Effector memory CD4-positive, alpha-beta T cell (primary cell): ENCODE measurements around the gene HHLA2.
A peak's percentile ranks its signal among the peaks of the same experiment; 100 is the strongest.

Source experiments
- DNase-seq, 3 donors: peaks; one replicate each; pipeline ENCODE4 v3.0.0-alpha.2; 2020
- H3K27ac ChIP-seq: 2 replicates; pipeline ENCODE4 v1.7.0; 2013; ENCODE audit warnings: mild to moderate bottlenecking, low read length, moderate library complexity; ENCODE audit not compliant: insufficient read depth, poor library complexity, severe bottlenecking
- H3K27me3 ChIP-seq: replicated peaks from 2 replicates; pipeline ENCODE4 v1.7.0; 2013; ENCODE audit warnings: mild to moderate bottlenecking, low read length; ENCODE audit not compliant: insufficient read depth, control insufficient read depth, poor library complexity, severe bottlenecking
- H3K36me3 ChIP-seq: 2 replicates; pipeline ENCODE4 v1.7.0; 2013; ENCODE audit warnings: mild to moderate bottlenecking, low read length, moderate library complexity; ENCODE audit not compliant: control insufficient read depth, insufficient read depth
- H3K4me1 ChIP-seq: 2 replicates; pipeline ENCODE4 v1.7.0; 2013; ENCODE audit warnings: low read length, mild to moderate bottlenecking; ENCODE audit not compliant: control insufficient read depth, insufficient read depth, poor library complexity, severe bottlenecking
- H3K4me3 ChIP-seq: 2 replicates; pipeline ENCODE4 v1.7.0; 2013; ENCODE audit warnings: low read length, low read depth, mild to moderate bottlenecking; ENCODE audit not compliant: insufficient read depth, poor library complexity, severe bottlenecking
- H3K9me3 ChIP-seq: 2 replicates; pipeline ENCODE4 v1.7.0; 2013; ENCODE audit warnings: mild to moderate bottlenecking, low read length, moderate library complexity; ENCODE audit not compliant: control insufficient read depth

HHLA2 gene

DNA sequence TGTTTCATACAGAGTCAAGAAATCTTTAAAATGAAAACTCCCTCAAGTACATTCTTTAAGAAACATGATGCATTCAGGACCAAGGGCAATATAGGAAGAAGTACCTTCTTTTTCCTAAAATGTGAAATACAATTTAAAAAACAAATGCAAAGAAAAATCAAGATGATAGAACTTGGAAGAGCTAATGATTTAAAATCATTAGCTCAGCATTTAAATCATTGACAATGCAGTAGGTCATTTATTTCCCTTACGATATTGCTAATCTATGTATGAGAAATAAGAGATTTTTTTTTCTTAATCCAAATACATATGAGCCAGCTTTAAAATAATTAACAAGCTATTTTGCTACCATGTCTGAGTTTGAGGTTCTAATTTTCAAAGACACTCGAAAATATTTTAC is 105.5 kb downstream of the HHLA2 start:
- H3K27me3 ChIP-seq: no peaks in the 10 kb centered on the region
- H3K4me3 ChIP-seq: no peak overlapping the region
- H3K4me1 ChIP-seq: no peaks in the 10 kb centered on the region
- no peaks in the 10 kb centered on the region for H3K9me3 ChIP-seq
- H3K27ac ChIP-seq: no peak overlapping the region
- H3K36me3 ChIP-seq: no peaks in the 10 kb centered on the region
- no peak for DNase-seq

DNA sequence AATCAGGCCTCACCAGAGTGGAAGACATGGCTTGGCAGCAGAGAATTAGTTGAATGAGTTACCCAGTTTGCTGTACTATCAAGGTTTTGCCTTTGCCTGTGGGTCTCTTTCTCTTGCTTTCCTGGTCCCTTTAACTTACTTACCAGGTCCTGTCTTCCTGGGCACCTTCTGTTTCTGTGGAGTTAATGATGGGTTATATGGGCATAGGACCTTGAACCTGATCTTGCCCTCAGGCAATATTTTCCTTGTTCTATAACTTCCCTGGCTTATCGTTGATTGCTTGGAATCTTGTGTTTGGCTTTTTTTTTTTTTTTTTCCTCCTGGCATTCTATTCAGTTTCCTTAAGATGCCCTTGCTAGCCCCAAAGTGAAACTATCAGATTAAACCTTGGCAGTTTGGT is 106.8 kb downstream of the HHLA2 start:
- Histone ChIP-seq H3K36me3 (no peaks in the 10 kb centered on the region), H3K27me3 (no peaks in the 10 kb centered on the region), H3K4me1 (no peaks in the 10 kb centered on the region), H3K27ac (no peak overlapping the region), H3K9me3 (no peaks in the 10 kb centered on the region), H3K4me3 (no peak overlapping the region)
- no peak for DNase-seq

DNA sequence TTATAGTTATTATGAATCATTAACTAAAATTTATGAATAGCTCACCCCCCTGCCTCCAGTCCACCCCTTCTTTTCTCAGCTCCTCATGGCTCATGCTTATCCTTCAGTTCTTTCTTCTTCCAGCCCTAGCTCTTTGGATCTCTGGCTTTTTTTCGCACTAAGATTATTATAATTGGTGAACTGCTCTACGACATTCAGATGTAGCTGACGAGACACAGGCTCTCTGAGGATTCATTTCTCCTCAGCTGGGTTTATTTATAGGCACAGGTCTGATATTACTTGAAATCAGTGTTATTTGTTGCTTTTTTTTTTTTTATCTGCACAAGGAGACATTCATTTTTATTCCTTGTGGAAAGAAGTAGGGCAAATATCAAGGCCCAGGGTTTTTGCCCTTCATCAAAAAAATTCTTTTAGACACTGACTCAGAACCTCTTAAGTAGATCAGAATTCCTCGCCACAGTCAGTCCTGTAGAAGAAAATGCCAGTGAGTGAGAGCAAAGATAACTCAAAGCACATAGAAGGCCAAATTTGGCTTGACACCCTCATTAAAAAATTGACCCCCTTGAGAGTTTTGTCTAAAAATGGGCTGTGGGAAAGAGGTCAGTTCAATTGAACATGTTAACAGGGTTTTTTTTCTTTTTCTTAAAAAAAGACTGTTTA is 107.5 kb downstream of the HHLA2 start:
- Histone ChIP-seq H3K27me3 (no peaks in the 10 kb centered on the region), H3K27ac (no peak overlapping the region), H3K36me3 (no peaks in the 10 kb centered on the region), H3K4me3 (no peak overlapping the region), H3K9me3 (no peaks in the 10 kb centered on the region), H3K4me1 (no peaks in the 10 kb centered on the region)
- DNase-seq: no peak

DNA sequence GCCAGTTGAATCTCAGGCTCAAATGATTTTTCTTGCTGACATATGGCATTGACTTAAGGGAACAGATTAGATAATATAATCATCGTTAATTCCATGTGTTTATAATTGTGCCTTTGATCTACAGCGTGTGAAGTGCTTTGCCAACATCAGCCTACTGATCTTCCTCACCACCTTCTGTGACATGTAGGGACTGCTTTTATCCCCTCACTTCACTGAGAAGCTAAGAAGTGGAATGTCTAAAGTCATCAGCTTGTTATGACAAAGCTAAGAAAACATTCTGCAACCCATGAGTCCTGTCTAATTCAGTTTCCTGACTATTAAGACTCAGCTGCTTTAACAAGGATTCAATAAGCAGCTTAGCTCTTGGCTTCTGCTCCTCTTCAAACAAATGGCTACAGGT is 108.0 kb downstream of the HHLA2 start:
- H3K9me3 ChIP-seq: no peaks in the 10 kb centered on the region
- H3K27me3 ChIP-seq: no peaks in the 10 kb centered on the region
- no peak for DNase-seq
- H3K27ac ChIP-seq: no peak overlapping the region
- H3K4me3 ChIP-seq: no peak overlapping the region
- H3K36me3 ChIP-seq: no peaks in the 10 kb centered on the region
- no peaks in the 10 kb centered on the region for H3K4me1 ChIP-seq

DNA sequence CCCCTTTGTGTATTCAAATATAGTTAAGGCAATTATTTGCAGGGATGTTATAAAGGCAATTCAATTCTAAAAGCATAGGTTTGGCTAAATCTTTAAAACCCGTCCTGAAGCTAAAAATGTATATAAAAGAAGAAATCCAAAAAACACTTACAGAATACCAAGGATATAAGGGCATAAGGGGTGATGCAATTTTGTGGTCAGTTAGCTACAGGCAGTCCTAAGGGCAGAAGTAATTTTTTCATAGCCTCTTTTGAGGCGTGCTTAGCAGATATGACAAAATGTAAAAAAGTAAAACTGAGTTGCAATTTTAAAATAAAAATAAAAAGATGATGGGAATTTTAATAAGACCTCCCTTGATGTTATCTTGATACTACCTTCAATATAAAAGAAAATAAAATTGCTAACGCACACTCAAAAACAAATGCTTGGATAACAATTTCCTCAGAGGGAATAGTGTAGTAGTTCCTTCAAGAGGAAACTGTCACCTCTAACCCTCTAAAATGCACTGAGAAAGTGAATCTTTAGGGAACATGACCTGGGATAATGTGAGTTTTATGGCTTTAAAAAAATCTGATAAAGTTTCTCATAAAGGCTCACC is 109.8 kb downstream of the HHLA2 start:
- no peaks in the 10 kb centered on the region for H3K36me3 ChIP-seq
- no peaks in the 10 kb centered on the region for H3K27me3 ChIP-seq
- H3K27ac ChIP-seq: no peak overlapping the region
- no peaks in the 10 kb centered on the region for H3K4me1 ChIP-seq
- no peak for DNase-seq
- no peak overlapping the region for H3K4me3 ChIP-seq
- H3K9me3 ChIP-seq: no peaks in the 10 kb centered on the region

DNA sequence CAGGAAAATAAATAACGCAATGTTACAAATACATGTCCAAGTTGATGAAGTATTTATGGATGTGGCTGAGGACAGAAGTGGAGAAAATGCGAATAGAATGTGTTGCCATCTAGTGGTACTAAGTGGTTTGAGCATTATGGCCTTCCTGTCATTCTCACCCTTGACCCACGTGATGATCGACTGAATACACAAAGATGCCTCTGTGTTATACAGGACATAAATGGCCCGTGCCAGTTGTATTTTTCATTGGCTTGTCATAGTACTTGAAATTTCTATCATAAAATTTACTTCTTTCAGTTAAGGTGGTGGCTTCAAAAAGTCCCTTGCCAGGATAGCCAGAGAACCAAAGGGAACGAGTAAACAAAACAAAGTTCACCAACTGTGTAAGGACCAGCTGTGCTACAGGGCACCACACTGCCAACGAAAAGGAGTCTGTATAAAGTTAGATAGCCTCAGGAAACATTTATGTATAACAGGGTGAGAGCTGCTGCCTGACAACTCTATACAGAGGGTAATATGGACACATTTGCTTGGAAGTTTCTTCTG is 110.4 kb downstream of the HHLA2 start:
- Histone ChIP-seq H3K4me1 (no peaks in the 10 kb centered on the region), H3K9me3 (no peaks in the 10 kb centered on the region), H3K27ac (no peak overlapping the region), H3K27me3 (no peaks in the 10 kb centered on the region), H3K4me3 (no peak overlapping the region), H3K36me3 (no peaks in the 10 kb centered on the region)
- peak in 1 of 3 donors; percentile 2 for DNase-seq

DNA sequence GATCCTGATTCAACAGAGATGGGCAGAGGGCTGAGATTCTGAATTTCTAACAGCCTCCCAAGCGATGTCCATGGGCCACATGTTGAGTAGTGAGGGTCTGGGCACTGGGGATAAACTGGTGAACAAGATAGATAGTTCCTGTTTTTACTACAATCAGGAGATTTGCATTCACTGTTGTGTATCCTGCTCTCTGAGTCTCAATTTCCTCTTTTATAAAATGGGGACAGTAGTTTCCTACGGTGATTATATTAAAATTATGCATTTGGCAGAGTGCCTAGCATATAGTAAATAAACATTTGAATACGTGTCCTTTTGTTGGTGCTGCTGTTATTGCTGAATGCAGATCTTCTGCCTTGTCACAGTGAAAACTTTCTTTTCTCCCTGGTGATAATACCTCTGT is 111.5 kb downstream of the HHLA2 start:
- Histone ChIP-seq H3K4me3 (no peak overlapping the region), H3K27me3 (no peaks in the 10 kb centered on the region), H3K4me1 (no peaks in the 10 kb centered on the region), H3K9me3 (no peaks in the 10 kb centered on the region), H3K36me3 (no peaks in the 10 kb centered on the region), H3K27ac (no peak overlapping the region)
- DNase-seq: no peak

DNA sequence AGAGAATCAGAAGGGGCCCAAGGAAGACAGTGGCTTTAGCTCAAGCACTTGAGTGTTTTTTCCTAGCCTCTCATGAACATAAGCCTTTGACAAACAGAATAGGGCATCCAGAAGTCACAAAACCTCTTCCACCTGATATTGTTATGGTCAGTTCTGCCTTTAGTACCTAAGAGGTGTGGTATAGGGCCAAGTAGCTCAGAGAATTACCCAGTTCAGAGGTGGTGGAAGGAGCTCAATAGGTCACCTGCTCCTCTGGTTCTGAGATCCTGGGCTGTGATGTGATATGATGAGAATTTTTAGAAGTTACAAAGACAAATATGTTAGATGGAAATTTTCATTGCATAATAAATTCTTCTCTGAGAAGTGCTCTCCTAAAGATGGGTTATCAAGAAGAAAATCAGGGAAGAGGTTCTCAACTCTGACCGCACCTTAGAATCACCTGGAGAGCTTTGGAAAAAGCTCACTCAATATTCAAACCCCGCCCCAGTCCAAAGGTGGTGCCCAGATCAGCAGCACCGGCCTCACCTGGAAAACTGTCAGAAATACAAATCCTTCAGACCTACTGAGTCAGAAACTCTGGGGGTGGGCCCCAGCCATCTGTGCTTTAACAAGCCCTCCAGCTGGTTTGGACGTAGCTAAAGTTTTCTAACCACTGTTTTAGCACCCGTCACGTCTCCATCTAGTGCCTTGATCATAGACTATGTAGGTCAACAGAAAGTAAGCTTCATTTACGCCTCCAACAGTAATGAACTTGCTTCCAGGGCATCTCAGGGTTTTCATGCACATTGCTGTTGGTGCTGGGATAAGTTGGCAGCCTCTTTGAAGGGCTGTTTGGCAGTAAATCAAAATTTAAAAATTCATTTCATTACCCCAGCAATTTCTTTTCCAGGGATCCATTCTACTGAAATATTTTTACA is 112.8 kb downstream of the HHLA2 start:
- no peaks in the 10 kb centered on the region for H3K4me1 ChIP-seq
- no peak overlapping the region for H3K27ac ChIP-seq
- H3K9me3 ChIP-seq: no peaks in the 10 kb centered on the region
- no peak overlapping the region for H3K4me3 ChIP-seq
- no peaks in the 10 kb centered on the region for H3K36me3 ChIP-seq
- no peaks in the 10 kb centered on the region for H3K27me3 ChIP-seq
- DNase-seq: no peak

DNA sequence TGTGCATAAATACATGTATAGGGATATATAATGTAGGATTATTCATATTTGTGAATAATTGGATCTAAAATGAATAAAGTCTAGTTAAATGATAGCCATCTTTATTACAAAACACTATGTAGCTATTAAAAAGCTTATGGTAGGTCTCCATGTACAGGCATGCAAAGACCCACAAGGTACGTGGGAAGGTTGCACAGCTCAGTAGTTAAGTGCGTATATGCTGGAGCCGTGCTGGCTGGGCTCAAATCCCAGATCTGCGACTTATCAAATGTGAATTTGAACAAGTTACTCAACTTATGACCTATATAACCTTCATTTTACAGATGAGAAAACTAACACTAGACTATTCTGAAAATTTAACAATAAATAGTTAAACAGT is 113.4 kb downstream of the HHLA2 start:
- H3K9me3 ChIP-seq: no peaks in the 10 kb centered on the region
- DNase-seq: no peak
- no peak overlapping the region for H3K27ac ChIP-seq
- no peaks in the 10 kb centered on the region for H3K27me3 ChIP-seq
- no peaks in the 10 kb centered on the region for H3K36me3 ChIP-seq
- H3K4me3 ChIP-seq: no peak overlapping the region
- no peaks in the 10 kb centered on the region for H3K4me1 ChIP-seq

DNA sequence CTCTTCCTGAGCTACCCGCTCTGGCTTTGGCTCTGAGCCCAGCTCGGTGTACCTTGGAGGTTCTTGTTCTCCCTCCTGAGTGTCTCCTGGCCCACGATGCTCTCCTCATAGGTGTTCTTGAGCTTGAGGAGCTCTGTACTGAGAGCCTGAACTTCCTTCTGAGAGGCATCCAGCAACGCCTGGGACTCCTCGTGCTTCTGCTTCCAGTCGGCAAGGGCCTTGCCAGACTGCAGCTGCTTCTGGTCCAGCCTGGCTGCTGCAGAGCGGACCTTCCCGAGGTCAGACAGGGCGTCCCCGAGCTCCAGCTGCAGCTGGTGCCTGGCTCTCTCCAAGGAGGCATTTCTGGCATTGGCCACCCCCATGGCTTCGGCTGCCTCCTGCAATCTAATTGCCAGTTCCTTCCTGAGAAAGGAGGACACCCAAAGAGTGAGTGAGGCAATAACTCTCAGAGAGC is 114.2 kb downstream of the HHLA2 start:
- Histone ChIP-seq H3K9me3 (no peaks in the 10 kb centered on the region), H3K27ac (no peak overlapping the region), H3K36me3 (no peaks in the 10 kb centered on the region), H3K4me1 (no peaks in the 10 kb centered on the region), H3K27me3 (no peaks in the 10 kb centered on the region), H3K4me3 (no peak overlapping the region)
- no peak for DNase-seq
